HG02973 (cell line): Measurements from ENCODE around the gene STBD1.
"Not testable (repeated sequence)": the region's sequence is repeated elsewhere in the genome, so short reads cannot be mapped to it uniquely, and the experiment has no call there.

Experiments used
- ATAC-seq: cut with Tn5 transposase; IDR thresholded peaks from one replicate; pipeline ENCODE4 v1.9.1; 2021; ENCODE audit warnings: moderate library complexity; ENCODE audit not compliant: unreplicated experiment

STBD1 gene

GRCh38 chr4:76315267-76315918 lies 8.9 kb downstream of the STBD1 start:
- no peak for ATAC-seq

DNA sequence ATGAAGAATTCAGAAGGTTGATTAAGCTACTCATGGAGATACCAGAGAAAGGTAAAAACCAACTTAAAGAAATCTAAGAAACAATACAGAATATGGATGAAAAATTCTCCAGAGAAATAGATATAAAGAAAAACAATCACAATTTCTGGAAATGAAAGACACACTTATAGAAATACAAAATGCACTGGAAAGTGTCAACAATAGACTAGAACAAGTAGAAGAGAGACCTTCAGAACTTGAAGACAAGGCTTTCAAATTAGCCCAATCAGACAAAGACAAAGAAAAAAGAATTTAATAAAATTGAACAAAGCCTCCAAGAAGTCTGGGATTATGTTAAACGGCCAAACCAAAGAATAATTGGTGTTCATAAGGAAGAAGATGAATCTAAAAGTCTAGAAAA lies 9.6 kb downstream of the STBD1 start:
- no peak for ATAC-seq

GRCh38 chr4:76322236-76322635 lies 15.7 kb downstream of the STBD1 start:
- ATAC-seq, result no peak

- no peak for ATAC-seq
These were observed 18.5 kb downstream of the STBD1 start for GRCh38 chr4:76325072-76325471.

- no peak for ATAC-seq
These were observed 20.0 kb downstream of the STBD1 start for GRCh38 chr4:76326515-76326914.

GRCh38 chr4:76334885-76335284 lies 28.4 kb downstream of the STBD1 start:
- no peak for ATAC-seq

DNA sequence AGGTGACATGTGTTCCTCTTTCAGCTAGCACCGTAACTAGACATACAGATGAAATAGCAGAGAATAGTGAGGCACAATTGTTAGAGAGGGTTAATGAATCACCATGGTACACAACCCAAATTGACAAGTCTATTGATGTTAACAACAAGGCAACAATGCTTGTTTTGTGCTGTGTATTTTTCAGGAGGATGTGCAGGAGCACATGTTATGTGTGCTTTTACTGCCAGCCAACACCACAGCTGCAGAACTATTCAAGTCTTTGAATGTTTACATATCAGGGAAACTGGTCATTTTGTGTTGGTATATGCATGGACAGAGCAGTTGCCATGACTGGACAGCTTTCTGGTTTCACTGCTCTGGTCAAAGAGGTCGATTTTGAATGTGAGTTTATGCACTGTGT lies 32.8 kb downstream of the STBD1 start:
- no peak for ATAC-seq

DNA sequence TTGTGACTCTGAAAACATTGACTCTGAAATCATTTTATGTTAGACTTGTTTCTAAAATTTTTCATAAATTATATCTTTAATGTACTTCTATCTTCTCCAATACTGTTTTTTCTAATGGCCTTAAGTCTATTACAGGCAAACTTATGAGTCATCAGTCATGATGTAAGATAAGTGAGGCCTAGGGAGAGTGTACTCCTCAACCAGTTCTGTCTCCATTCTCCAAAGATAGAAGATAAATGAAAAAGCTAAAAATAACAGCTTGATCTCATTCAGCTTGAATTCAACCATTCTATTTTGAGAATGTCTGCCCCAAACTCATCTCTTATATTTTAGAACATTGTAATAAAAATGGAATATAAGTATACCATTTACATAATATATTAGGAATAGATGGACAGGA lies 34.5 kb downstream of the STBD1 start:
- ATAC-seq, result no peak

GRCh38 chr4:76342191-76342590 lies 35.7 kb downstream of the STBD1 start:
- ATAC-seq, result no peak

DNA sequence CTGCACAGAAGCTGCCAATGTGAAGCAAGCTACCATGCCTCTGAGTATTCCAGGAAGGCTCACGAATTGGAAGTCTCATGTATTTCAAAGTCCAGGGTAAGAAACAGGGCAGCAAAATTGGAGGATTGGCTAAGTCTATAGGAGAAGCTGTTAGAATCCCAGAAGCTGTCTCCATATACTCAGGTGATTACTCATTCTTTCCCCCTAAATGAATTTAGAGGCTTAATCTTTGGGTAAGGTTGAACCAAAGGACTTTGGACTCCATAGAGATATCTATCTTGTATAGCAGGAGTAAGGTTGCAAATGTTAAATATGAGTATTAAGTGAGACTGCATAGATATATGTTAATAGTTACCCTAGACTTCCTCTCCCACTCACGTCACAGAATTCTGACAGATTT lies 36.3 kb downstream of the STBD1 start:
- no peak for ATAC-seq

DNA sequence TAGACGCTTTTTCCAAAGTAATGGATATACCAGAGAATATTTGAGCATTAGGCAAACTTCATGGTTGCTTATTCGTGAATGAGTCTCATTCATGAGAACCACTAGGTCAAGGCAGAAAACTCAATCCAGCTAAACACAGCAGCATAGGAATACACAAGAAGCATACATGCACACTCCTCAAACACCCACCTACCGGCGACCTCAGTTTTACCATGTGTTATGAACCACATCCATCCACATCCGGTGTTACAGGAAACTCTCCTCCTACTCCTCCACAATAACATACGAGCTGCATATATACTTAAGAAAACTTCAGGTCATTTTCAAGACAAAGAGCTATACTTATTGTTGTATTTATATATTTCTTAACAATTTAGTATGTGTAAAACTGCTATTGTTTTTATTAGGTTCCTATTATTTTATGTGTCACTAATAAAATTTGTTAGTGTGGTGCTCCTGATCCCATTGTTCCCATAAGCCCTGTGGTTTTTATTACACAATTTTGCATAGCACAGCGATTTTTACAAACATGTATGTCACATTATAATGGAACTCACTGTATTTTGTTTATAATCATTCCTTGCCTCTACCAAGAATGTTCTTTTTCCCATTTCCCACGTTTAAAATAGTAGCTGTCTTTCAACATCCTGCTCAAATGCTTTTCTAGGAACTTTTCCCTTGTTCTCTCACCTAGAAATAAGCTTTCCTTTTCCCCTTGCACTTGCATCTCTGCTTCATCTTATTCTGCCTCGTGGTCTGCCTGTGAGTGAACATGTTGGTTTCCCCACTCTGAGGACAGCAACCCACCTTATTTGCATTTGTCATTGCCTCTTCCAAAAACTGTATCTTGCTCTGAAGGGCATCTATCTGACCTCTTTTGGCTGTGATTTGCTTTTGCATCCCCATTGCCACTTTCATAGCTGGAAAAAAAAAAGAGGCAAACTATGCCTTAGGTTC lies 48.3 kb downstream of the STBD1 start:
- no peak for ATAC-seq

- ATAC-seq, result no peak
These were observed 51.4 kb downstream of the STBD1 start for GRCh38 chr4:76357981-76358380.

- not testable (repeated sequence) for ATAC-seq
These were observed 53.4 kb downstream of the STBD1 start for GRCh38 chr4:76359881-76360466.
